H1 (cell line): ENCODE results near the gene TBX3. TPM values are rescaled to one million over a fixed set of nuclear protein-coding genes. Genes with fewer than 3 reads are reported as not detected.
A peak's percentile ranks its signal among the peaks of the same experiment; 100 is the strongest.

ENCODE experiments used
- CTCF ChIA-PET: fragments of 300-600 bp; sonication (Branson Sonifier 250); formaldehyde crosslinking; loops from one replicate; lab custom pipeline; 2021; ENCODE audit not compliant: partially characterized antibody; lab: Charles Lee
- POLR2A ChIA-PET: fragments of 300-600 bp; sonication (Branson Sonifier 250); formaldehyde crosslinking; loops from one replicate; lab custom pipeline; 2021; ENCODE audit warnings: inconsistent platforms; ENCODE audit not compliant: partially characterized antibody; lab: Charles Lee
- DNase-seq, 2 experiments: peaks; one replicate each; pipeline versions ENCODE4 v3.0.0 to v3.0.0-alpha.2; 2010 to 2022; ENCODE audit warnings: low spot score in 2 of 2, low read depth in 1 of 2, mixed read lengths in 1 of 2
- FAIRE-seq: peaks from 2 replicates; lab custom pipeline; 2011; peaks lifted over from hg19 to GRCh38; lab: Jason Lieb, UNC
- H2AFZ ChIP-seq: 2 replicates; pipeline ENCODE4 v1.8.1; 2012; ENCODE audit warnings: low read length, inconsistent platforms
- H2AK5ac ChIP-seq: 2 replicates; pipeline ENCODE4 v1.6.1; 2013; ENCODE audit warnings: low read depth, low read length
- H2BK120ac ChIP-seq: replicated peaks from 2 replicates; pipeline ENCODE3; 2013; ENCODE audit warnings: low read depth, low read length, inconsistent platforms
- H2BK12ac ChIP-seq: 2 replicates; pipeline ENCODE4 v1.6.1; 2013; ENCODE audit warnings: low read depth, low read length
- H2BK15ac ChIP-seq: 2 replicates; pipeline ENCODE4 v1.6.1; 2013; ENCODE audit warnings: low read length
- H2BK20ac ChIP-seq: 2 replicates; pipeline ENCODE4 v1.6.1; 2013; ENCODE audit warnings: low read length
- H2BK5ac ChIP-seq: 2 replicates; pipeline ENCODE4 v1.6.1; 2013; ENCODE audit warnings: low read depth, low read length
- H3K14ac ChIP-seq: 2 replicates; pipeline ENCODE4 v1.6.1; 2013; ENCODE audit warnings: inconsistent platforms; ENCODE audit not compliant: insufficient read length
- H3K18ac ChIP-seq: 2 replicates; pipeline ENCODE4 v1.6.1; 2013; ENCODE audit warnings: low read length; ENCODE audit errors: extremely low read depth
- H3K23ac ChIP-seq: 2 replicates; pipeline ENCODE4 v1.6.1; 2013; ENCODE audit warnings: inconsistent platforms; ENCODE audit not compliant: insufficient read length
- H3K23me2 ChIP-seq: 2 replicates; pipeline ENCODE4 v1.6.1; 2013; ENCODE audit warnings: low read depth, low read length
- H3K27ac ChIP-seq: 2 replicates; pipeline ENCODE4 v1.6.1; 2011; ENCODE audit warnings: low read depth, low read length, inconsistent platforms
- H3K27me3 ChIP-seq, 4 experiments: replicated peaks in 1 of 4; 1 replicate in 1 of 4; 2 replicates in 3 of 4; pipeline versions ENCODE4 v1.6.1 to v1.8.1; 2011 to 2013; ENCODE audit warnings: low read length in 3 of 4, mild to moderate bottlenecking in 3 of 4, inconsistent platforms in 2 of 4, mixed read lengths in 2 of 4, moderate library complexity in 1 of 4; ENCODE audit not compliant: control insufficient read depth in 3 of 4, insufficient read depth in 3 of 4; ENCODE audit errors: extremely low read depth in 1 of 4
- H3K36me3 ChIP-seq, 4 experiments: 2 replicates each; pipeline versions ENCODE4 v1.6.1 to v1.8.1; 2011 to 2013; ENCODE audit warnings: mild to moderate bottlenecking in 4 of 4, low read length in 3 of 4, moderate library complexity in 2 of 4, control low read depth in 1 of 4, inconsistent platforms in 1 of 4; ENCODE audit not compliant: insufficient read depth in 4 of 4, control insufficient read depth in 2 of 4
- H3K4ac ChIP-seq: replicated peaks from 2 replicates; pipeline ENCODE3; 2013; ENCODE audit warnings: low read length, low read depth, mixed read lengths, inconsistent platforms; ENCODE audit not compliant: insufficient read length
- H3K4me1 ChIP-seq, 4 experiments: replicated peaks in 1 of 4; 1 replicate in 1 of 4; 2 replicates in 3 of 4; pipeline versions ENCODE4 v1.6.1 to v1.8.1; 2011 to 2013; ENCODE audit warnings: low read length in 3 of 4, inconsistent platforms in 2 of 4, mixed read lengths in 1 of 4; ENCODE audit not compliant: insufficient read depth in 4 of 4, control insufficient read depth in 3 of 4
- H3K4me2 ChIP-seq, 2 experiments: 2 replicates each; pipeline versions ENCODE4 v1.6.1 to v1.8.1; 2011 to 2013; ENCODE audit warnings: low read depth in 2 of 2, low read length in 2 of 2, control low read depth in 1 of 2, inconsistent platforms in 1 of 2, mild to moderate bottlenecking in 1 of 2; ENCODE audit not compliant: insufficient read depth in 1 of 2
- H3K4me3 ChIP-seq, 4 experiments: fragments of 200-600, 300-600 bp in 1 of 4; sonication (generic), shearing (Covaris generic), sonication (Bioruptor Twin) in 1 of 4; 2 replicates each; pipeline versions ENCODE4 v1.5.1 to v1.8.1; 2011 to 2016; ENCODE audit warnings: low read length in 4 of 4, low read depth in 3 of 4, control low read depth in 2 of 4, inconsistent platforms in 2 of 4, mild to moderate bottlenecking in 2 of 4, mixed read lengths in 1 of 4, moderate library complexity in 1 of 4; ENCODE audit not compliant: insufficient read depth in 2 of 4; ENCODE audit errors: extremely low read depth in 1 of 4
- H3K56ac ChIP-seq: replicated peaks from 2 replicates; pipeline ENCODE3; 2013; ENCODE audit warnings: low read depth, mild to moderate bottlenecking, mixed read lengths, low read length, inconsistent platforms; ENCODE audit not compliant: insufficient read length
- H3K79me1 ChIP-seq: 2 replicates; pipeline ENCODE4 v1.6.1; 2013; ENCODE audit warnings: low read depth, low read length, control low read depth
- H3K79me2 ChIP-seq, 2 experiments: 2 replicates each; pipeline versions ENCODE4 v1.6.1 to v1.8.1; 2012 to 2013; ENCODE audit warnings: low read length in 2 of 2, mild to moderate bottlenecking in 2 of 2, inconsistent platforms in 1 of 2; ENCODE audit not compliant: insufficient read depth in 2 of 2, control insufficient read depth in 1 of 2
- H3K9ac ChIP-seq, 4 experiments: replicated peaks in 1 of 4; 1 replicate in 1 of 4; 2 replicates in 3 of 4; pipeline versions ENCODE4 v1.6.1 to v1.8.1; 2011 to 2013; ENCODE audit warnings: low read depth in 3 of 4, low read length in 3 of 4, control low read depth in 2 of 4, mild to moderate bottlenecking in 2 of 4, moderate library complexity in 2 of 4, inconsistent platforms in 1 of 4; ENCODE audit errors: extremely low read depth in 1 of 4
- H3K9me3 ChIP-seq, 2 experiments: 2 replicates each; pipeline versions ENCODE4 v1.6.1 to v1.8.1; 2012 to 2013; ENCODE audit warnings: mild to moderate bottlenecking in 2 of 2, moderate library complexity in 2 of 2, control low read depth in 1 of 2, inconsistent platforms in 1 of 2, low read depth in 1 of 2, low read length in 1 of 2, mixed read lengths in 1 of 2; ENCODE audit not compliant: insufficient read depth in 2 of 2
- H4K20me1 ChIP-seq, 2 experiments: replicated peaks in 1 of 2; 2 replicates each; pipeline versions ENCODE3 to v1.8.1; 2011 to 2013; ENCODE audit warnings: inconsistent platforms in 2 of 2, low read length in 2 of 2, mild to moderate bottlenecking in 1 of 2; ENCODE audit not compliant: insufficient read depth in 2 of 2, control insufficient read depth in 1 of 2
- H4K5ac ChIP-seq: 2 replicates; pipeline ENCODE4 v1.6.1; 2013; ENCODE audit warnings: low read length, low read depth, mixed read lengths, inconsistent platforms; ENCODE audit not compliant: insufficient read length
- H4K8ac ChIP-seq: 2 replicates; pipeline ENCODE4 v1.8.0; 2013; ENCODE audit warnings: mild to moderate bottlenecking, moderate library complexity, low read length, inconsistent platforms; ENCODE audit not compliant: insufficient read depth; ENCODE audit errors: extremely low read depth
- H4K91ac ChIP-seq: replicated peaks from 2 replicates; pipeline ENCODE3; 2013; ENCODE audit warnings: low read length, mixed read lengths, inconsistent platforms; ENCODE audit not compliant: insufficient read length
- CBX8 ChIP-seq: fragments of 300-800, 300-1000 bp; sonication (generic); IDR thresholded peaks from 2 replicates; pipeline ENCODE4 v1.7.1; 2016; ENCODE audit warnings: low read depth, low read length, borderline replicate concordance
- CHD2 ChIP-seq: IDR thresholded peaks from 2 replicates; pipeline ENCODE4 v1.6.1; 2012; ENCODE audit warnings: low read length, improper control_type of control experiment
- GABPA ChIP-seq: IDR thresholded peaks from 2 replicates; pipeline ENCODE4 v1.6.1; 2011; ENCODE audit warnings: mild to moderate bottlenecking, low read length, moderate library complexity, borderline replicate concordance; ENCODE audit not compliant: insufficient read depth
- MAX ChIP-seq: IDR thresholded peaks from 2 replicates; pipeline ENCODE4 v1.6.1; 2012; ENCODE audit warnings: inconsistent platforms
- POU5F1 ChIP-seq: IDR thresholded peaks from 2 replicates; pipeline ENCODE4 v1.6.1; 2011; ENCODE audit warnings: low read depth, mild to moderate bottlenecking, low read length, moderate library complexity
- SAP30 ChIP-seq: fragments of 300-600 bp; sonication (generic); IDR thresholded peaks from 2 replicates; pipeline ENCODE4 v1.7.1; 2012; ENCODE audit warnings: low read length, moderate library complexity, mild to moderate bottlenecking, inconsistent platforms; ENCODE audit not compliant: insufficient read depth, insufficient replicate concordance
- SP1 ChIP-seq: IDR thresholded peaks from 2 replicates; pipeline ENCODE4 v1.6.1; 2011; ENCODE audit warnings: low read depth, low read length
- SP2 ChIP-seq: IDR thresholded peaks from 2 replicates; pipeline ENCODE4 v1.6.1; 2012; ENCODE audit warnings: mild to moderate bottlenecking, low read length, inconsistent platforms
- SUZ12 ChIP-seq: fragments of 200-600 bp; sonication (generic); IDR thresholded peaks from 2 replicates; pipeline ENCODE4 v1.6.1; 2012; ENCODE audit warnings: mild to moderate bottlenecking, inconsistent platforms, low read length, moderate library complexity, mixed read lengths
- TAF7 ChIP-seq: optimal IDR thresholded peaks from 2 replicates; pipeline ENCODE3; 2011; ENCODE audit warnings: low read depth, mild to moderate bottlenecking, inconsistent platforms, low read length, moderate library complexity, borderline replicate concordance
- WGBS, 2 experiments: shearing (Covaris generic) in 1 of 2; methylation state at CpG; one replicate each; pipeline versions ENCODE4 v1.1.6 to v1.1.7; 2013 to 2015; ENCODE audit warnings: low lambda C conversion rate in 2 of 2, mixed read lengths in 2 of 2, inconsistent platforms in 1 of 2, low coverage in 1 of 2, missing lambda C conversion rate in 1 of 2; ENCODE audit not compliant: insufficient replicate concordance in 2 of 2, insufficient coverage in 1 of 2, insufficient read length in 1 of 2; ENCODE audit errors: extremely low coverage in 1 of 2, missing lambda C conversion rate in 1 of 2; 5-methylcytosine and 5-hydroxymethylcytosine counted together
- polyA plus RNA-seq, 7 experiments: library from polyadenylated mRNA; depleted of rRNA in 3 of 7; stranded (reverse) in 5 of 7; unstranded in 2 of 7; fragments of >200 nt in 5 of 7; fragments of 200-250 nt in 2 of 7; gene quantifications; 1 replicate in 5 of 7; 2 replicates in 1 of 7; 4 replicates in 1 of 7; pipeline versions ENCODE4 v1.2.1 to v1.2.3, GENCODE V29; 2011 to 2013; ENCODE audit warnings: missing spikeins in 2 of 7, mixed read lengths in 2 of 7
- total RNA-seq: library from RNA; stranded (reverse); fragmentation: NEBNext Ultra II Directional; extraction: Animal tissue kit (Norgen Biotek cat#: 25700); gene quantifications from 2 replicates; pipeline ENCODE4 v1.2.1, GENCODE V29; 2021
- TF ChIP-seq, protein P1 (sequence below): IDR thresholded peaks from 2 replicates; pipeline ENCODE4 v1.6.1; 2011; ENCODE audit warnings: low read length, improper control_type of control experiment
- TF ChIP-seq, protein P2 (sequence below): IDR thresholded peaks from 2 replicates; pipeline ENCODE4 v1.6.1; 2012; ENCODE audit warnings: inconsistent platforms

The TBX3 gene
- total and polyA plus RNA-seq, 2 of the 8 experiments (the other 6 are each of a cell fraction or from before 2014, with no cell fraction given), result 0.09 to 1.0 TPM

DNA sequence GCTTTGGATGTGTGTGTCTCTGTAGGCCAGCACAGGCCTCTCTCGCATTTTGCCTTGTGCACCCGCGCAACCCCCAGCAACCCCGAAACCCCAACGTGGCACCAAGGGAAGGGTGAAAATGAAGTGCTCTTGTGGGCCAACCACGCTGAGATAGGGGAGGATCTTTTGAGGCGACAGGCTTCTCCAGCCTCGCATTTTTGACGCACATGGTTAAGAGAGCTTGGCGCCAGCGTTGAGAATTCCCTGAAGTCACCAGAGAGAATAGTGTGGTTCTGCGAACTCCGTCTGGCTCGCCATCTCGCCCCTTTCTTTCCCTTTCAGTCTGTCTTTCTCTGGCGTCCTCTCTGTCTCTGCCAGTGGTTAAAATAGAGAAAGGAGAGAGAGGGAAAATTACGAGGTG is 1.9 kb upstream of the TBX3 start:
- no peak overlapping the region for H4K5ac ChIP-seq
- H3K79me1 ChIP-seq, result no peaks in the 10 kb centered on the region
- no peak overlapping the region for H3K18ac ChIP-seq
- no peak overlapping the region for H4K8ac ChIP-seq
- H3K4me2 ChIP-seq, result peak overlapping the region; percentile 90 to 95
- peaks cover 16% of the 10 kb centered on the region; the same call in 1 of the 2 replicates for H3K23me2 ChIP-seq
- peaks cover 7 to 43% (median 34%) of the 10 kb centered on the region in 4 experiments for H3K4me1 ChIP-seq
- peak overlapping the region; percentile 94; the same call in 1 of the 2 replicates for H2BK12ac ChIP-seq
- H2BK120ac ChIP-seq, result no peak overlapping the region
- peaks cover 77 to 94% (median 89%) of the 10 kb centered on the region in 4 experiments for H3K27me3 ChIP-seq
- H3K9me3 ChIP-seq, result no peaks in the 10 kb centered on the region
- no peaks in the 10 kb centered on the region for H3K79me2 ChIP-seq
- no peak overlapping the region for H2AK5ac ChIP-seq
- no peak overlapping the region for H3K9ac ChIP-seq
- DNase-seq (no peak), FAIRE-seq (no peak)
- H3K36me3 ChIP-seq, result no peaks in the 10 kb centered on the region
- no peak overlapping the region for H3K14ac ChIP-seq
- peaks cover 5 to 24% of the 10 kb centered on the region in 2 experiments for H4K20me1 ChIP-seq
- CTCF ChIA-PET, result interaction anchor here (0.5 to 1.9 kb wide), 2 partner anchors 20 to 695 kb away, joined by 3 to 6 read pairs; no protein-coding TSS in a partner anchor
- POLR2A ChIA-PET, result interaction anchor here (0.9 to 1.5 kb wide), 2 partner anchors 11 to 20 kb away, joined by 3 read pairs; no protein-coding TSS in a partner anchor
- H4K91ac ChIP-seq, result no peak overlapping the region
- 3% methylated on average over 11 of the region's 17 CpGs; no CpG with 5 or more reads in 1 of the 2 experiments for WGBS, 2 experiments
- no peak overlapping the region for H2BK5ac ChIP-seq
- H2BK15ac ChIP-seq, result no peak overlapping the region
- no peak overlapping the region for H2BK20ac ChIP-seq
- peak overlapping the region in 1 of 4 experiments; percentile 54; a peak in 2 of 8 replicates for H3K4me3 ChIP-seq
- H3K27ac ChIP-seq, result no peak overlapping the region
- no peak overlapping the region for H2AFZ ChIP-seq
- no peak overlapping the region for H3K23ac ChIP-seq
- no peak overlapping the region for H3K56ac ChIP-seq
- H3K4ac ChIP-seq, result no peak overlapping the region
- TF ChIP-seq GABPA, result no peak
- TF ChIP-seq SAP30, result no peak
- no peak for TF ChIP-seq CBX8
- peak; percentile 82 for TF ChIP-seq MAX
- TF ChIP-seq, protein P1, sequence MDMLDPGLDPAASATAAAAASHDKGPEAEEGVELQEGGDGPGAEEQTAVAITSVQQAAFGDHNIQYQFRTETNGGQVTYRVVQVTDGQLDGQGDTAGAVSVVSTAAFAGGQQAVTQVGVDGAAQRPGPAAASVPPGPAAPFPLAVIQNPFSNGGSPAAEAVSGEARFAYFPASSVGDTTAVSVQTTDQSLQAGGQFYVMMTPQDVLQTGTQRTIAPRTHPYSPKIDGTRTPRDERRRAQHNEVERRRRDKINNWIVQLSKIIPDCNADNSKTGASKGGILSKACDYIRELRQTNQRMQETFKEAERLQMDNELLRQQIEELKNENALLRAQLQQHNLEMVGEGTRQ, result no peak
- no peak for TF ChIP-seq SP2
- no peak for TF ChIP-seq SP1
- TF ChIP-seq, protein P2, sequence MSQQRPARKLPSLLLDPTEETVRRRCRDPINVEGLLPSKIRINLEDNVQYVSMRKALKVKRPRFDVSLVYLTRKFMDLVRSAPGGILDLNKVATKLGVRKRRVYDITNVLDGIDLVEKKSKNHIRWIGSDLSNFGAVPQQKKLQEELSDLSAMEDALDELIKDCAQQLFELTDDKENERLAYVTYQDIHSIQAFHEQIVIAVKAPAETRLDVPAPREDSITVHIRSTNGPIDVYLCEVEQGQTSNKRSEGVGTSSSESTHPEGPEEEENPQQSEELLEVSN, result peak; percentile 91
- no peak for TF ChIP-seq CHD2
- no peak for TF ChIP-seq TAF7
- peak; percentile 37 for TF ChIP-seq SUZ12
- no peak for TF ChIP-seq POU5F1
